COLO829 (cell line): Measurements from ENCODE around the gene WDCP.

ENCODE experiments used
- DNase-seq: peaks from one replicate; pipeline ENCODE4 v3.0.0; 2012; ENCODE audit warnings: low spot score

The WDCP gene

GRCh38 chr2:23993736-23994269 is 53.4 kb downstream of the WDCP start:
- DNase-seq, result no peak

GRCh38 chr2:23992931-23993330 is 54.3 kb downstream of the WDCP start:
- no peak for DNase-seq

DNA sequence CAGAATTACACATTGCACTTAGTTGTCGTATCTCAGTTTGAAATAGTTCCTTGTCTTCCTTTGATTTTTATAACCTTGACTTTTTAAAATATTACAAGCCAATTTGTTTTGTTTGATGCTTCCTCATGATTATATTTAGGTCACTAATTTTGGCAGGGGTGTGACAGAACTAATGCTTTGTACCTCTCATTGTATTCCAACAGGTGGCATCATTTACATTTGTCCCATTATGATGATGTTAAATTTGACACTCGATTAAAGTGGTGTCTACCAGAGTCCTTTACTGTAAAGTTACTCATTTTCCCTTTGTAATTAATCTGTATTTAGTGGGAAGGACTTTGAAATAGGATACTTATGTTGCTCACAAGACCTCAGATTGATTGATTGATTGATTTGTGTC is 58.8 kb downstream of the WDCP start:
- no peak for DNase-seq
